Medulla oblongata (tissue), 1 donor: ENCODE measurements around the gene CDKAL1.

Experiments
- DNase-seq: peaks from one replicate; pipeline ENCODE4 v3.0.0-alpha.2; 2015; ENCODE audit errors: extremely low spot score

The CDKAL1 gene

DNA sequence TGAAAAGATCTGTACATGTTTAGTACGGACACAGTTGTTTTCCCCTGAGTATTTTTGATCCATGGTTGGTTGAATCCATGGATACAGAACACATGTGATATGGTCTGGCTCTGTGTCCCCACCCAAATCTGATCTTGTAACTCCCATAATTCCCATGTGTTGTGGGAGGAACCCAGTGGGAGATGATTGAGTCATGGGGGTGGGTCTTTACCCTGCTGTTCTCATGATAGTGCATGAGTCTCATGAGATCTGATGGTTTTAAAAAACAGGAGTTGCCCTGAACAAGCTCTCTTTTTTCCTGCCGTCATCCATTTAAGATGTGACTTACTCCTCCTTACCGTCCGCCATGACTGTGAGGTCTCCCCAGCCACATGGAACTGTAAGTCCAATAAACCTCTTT, 139.2 kb downstream of the CDKAL1 start:
- no peak for DNase-seq

DNA sequence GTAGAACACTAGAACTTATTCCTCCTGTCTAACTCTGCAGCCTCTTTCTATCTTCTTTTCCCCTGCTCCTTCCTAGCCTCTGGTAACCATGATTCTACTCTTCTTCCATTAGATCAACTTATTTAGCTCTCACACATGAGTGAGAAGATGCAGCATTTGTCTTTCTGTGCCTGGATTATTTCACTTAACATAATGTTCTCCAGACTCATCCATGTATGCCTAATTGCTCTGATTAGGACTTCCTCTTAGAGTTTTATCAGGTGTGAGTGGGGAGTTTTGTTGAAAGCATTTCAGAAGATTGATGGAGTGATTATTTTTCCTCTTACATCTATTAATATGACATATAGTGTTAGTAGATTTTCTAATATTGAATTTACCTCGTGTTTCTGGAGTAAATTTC, 140.4 kb downstream of the CDKAL1 start:
- no peak for DNase-seq

DNA sequence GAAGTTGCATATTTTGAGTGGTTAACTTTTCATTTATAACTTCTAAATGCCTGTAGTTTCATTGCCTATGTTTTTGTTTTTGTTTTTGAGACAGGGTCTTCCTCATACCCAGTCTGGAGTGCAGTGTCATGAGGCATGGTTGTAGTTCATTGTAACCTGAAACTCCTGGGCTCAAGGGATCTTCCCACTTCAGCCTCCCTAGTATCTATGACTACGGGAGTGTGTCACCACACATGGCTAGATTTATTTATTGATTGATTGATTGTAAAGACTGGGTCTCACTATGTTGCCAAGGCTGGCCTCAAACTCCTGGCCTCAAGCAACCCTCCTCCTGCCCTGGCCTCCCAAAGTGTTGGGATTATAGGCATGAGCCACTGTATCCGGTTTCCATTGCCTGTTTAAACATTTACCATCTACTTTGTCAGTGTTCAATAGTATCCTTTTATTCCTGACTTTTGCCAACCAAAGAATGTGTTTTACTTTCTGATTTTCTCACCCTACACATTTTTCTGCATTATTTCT, 144.6 kb downstream of the CDKAL1 start:
- no peak for DNase-seq

DNA sequence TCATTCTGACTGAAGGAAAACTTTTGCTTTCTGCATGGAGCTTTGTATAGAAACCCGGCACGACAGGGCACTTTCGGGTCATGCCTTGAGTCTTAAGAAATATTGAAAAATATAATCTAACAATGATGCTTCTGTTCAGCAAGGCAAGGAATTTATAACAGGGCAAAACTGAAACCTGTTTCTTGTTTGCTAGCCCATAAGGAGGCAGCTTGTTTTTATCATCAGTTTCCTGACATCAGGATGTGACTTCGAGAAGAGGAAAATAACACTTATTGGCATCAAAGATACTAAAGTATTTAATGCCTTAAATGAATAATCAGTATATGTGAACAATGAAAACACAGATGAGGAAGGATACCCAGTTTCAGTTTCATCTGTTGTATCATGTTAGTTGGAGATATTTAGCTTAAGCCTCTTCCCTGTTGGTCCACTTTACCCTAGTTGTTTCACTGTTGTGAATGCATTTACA, 146.5 kb downstream of the CDKAL1 start:
- no peak for DNase-seq

DNA sequence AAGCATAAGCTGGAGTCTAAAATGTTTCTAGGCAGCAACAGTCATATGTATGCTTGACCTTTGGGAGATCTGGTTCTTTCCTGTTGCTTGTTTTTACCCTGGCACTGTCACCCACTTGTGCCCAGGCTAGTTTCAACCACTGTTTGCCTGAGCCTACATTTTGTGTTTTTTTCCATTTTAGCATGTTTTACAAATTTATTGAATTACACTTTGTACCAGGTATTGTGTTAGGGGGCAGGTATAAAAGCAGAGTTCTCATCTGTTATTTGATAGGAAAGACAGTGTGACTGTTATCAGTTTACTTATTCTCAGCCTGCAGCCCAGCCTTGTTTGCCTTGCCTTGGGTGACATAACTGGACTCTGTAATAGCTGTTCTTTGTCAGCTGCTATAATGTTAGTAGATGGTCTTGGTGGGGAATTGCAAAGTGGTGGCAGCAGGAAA, 147.0 kb downstream of the CDKAL1 start:
- no peak for DNase-seq

DNA sequence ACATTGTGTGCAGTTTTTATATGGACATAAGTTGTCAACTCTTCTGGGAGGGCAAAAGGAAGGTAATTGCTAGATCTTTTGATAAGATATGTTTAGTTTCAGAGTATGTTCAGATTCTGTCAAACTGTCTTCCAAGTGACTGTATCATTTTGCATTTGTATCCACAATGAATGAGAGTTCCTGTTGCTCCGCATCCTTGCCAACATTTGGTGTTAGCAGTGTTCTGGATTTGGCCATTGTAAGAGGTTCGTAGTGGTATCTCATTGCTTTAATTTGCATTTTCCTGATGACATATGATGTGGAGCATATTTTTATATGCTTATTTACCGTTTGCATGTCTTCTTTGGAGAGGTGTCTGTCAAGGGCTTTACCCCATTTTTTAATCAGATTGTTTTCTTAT, 150.2 kb downstream of the CDKAL1 start:
- no peak for DNase-seq

DNA sequence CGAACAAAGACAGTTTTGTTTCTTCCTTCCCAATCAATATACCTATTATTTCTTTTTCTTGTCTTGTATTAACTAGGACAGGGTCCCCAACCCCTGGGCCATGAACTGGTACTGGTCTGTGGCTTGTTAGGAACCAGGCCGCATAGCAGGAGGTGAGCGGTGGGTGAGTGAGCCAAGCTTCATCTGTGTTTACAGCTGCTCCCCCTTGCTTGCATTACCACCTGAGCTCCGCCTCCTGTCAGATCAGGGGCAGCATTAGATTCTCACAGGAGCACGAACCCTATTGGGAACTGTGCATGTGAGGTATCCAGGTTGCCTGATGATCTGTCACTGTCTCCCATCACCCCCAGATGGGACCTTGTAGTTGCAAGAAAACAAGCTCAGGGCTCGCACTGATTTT, 151.9 kb downstream of the CDKAL1 start:
- no peak for DNase-seq

DNA sequence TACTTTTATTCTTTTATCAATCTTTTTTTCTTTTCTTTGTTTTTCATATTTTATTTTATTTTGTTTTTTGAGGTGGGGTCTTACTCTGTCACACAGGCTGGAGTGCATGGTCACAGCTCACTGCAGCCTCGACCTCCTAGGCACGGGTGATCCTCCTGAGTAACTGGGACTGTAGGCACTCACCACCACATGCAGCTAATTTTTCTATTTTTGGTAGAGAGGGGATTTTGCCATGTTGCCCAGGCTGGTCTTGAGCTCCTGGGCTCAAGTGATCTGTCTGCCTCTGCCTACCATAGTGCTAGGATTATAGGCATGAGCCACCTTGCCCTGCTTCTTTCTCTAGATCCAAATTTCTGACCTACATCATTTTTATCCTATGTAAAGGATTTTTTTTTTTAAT, 153.2 kb downstream of the CDKAL1 start:
- DNase-seq, result no peak

DNA sequence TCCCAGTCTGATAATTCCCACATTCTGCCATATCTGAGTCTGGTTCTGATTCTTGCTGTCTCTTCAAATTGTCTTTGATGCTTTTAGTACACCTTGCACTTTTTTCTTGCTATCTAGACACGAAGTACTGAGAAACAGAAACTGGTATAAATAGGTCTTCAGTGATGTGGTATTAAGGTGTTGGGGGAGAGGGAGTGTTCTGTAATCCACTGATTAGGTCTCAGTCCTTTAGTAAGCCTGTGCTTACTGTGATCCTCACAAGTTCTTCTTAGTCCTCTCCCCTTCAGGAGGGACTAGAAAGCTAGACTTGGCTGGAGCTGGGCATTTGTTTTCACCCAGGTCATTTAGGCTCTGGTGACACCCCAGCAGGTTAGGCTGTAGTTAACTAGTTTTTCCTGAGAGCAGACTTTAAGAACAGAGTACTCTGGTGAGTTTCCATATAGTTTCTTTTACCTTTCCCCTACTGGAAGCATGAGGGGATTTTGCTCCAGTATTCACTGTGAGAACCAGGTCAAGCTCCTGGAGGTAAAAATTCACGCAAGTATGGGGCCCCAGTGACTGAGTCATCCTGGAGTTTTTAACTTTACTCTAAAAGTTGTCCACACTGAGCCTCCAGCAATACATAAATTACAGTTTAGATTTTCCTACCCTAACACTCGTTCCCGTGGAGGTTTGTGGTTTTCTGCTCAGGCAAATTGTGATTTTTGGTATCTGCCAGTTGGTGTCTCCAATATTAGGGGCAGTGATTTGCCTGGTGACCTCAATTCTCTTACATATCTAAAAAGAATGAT, 154.6 kb downstream of the CDKAL1 start:
- DNase-seq, result no peak

DNA sequence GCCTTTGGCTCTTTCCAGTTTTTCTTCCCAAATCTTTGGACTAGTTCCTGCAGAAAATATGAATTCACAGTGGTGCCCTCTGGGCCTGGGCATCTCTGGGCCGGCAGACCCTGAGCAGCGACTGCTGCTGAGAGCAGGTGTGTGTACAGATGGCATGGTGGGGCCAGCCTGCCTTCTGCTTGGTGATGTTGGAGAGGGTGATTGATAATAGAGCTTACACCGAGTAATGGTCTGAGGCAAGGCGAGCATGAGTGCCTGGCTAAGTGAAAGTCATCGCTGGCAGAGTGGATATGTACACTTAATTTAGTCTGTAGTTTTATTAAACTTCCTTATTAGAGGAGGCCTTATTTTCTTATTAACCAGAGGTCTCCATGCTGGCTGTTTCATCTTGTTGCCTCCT, 156.9 kb downstream of the CDKAL1 start:
- no peak for DNase-seq

DNA sequence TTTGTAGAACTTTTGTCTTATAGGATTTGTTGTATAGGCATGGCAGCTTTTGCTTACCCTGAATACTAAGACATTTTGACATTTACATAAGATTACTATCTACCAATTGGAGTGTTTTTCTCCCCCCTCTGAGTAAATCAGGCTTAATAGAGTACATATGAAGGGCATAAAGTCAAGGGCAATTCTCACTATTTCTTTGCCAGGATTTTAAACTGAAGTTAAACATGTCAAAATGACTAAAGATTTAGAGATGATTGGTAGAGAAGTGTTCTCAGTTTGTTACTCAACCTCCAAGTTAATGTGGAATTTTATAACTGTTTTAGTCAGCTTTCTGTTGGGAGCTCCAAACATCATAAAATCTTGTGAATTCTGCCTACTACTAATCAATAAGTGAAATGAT, 157.8 kb downstream of the CDKAL1 start:
- no peak for DNase-seq

DNA sequence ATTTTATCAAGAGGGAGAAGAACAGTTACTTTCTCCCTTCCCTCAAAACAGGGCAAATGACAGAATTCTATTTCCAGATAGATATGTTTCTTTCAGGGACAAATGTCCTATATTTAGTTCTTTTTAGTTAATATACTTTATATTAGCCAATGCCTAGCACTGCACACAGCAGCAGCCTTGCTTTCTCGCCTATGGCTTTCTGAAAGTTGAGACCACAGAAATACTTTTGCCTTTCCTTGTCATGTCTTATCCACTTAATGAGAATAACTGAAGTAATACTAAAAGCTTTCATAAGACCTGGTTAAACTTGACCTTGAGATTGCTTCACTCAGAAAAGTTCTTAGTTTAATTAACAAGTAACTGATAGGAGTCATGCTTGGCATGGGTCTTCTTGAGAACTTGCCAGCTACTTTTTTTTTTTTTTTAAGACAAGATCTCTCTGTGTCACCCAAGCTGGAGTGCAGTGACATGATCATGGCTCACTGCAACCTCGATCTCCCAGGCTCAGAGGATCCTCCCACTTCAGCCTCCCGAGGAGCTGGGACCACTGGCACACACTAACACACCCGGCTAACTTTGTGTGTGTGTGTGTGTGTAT, 159.3 kb downstream of the CDKAL1 start:
- DNase-seq, result no peak

DNA sequence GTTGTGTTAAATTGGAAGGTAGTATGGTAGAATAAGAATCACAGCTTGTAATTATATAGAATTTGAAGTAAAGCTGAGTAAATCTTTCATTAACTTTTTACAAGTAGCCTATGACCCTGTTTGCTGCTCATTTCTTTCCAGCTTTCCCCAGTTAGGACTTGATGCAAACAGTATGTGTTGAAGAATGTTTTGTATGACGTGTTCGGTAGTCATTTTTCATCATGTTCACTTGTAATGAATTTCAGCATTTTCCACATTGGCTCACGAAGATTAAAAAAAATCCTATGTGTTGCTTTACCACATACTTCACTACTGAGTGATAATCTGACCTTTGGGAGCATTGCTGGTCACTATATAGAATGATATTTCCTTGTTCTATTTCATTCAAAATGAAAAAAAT, 162.4 kb downstream of the CDKAL1 start:
- DNase-seq, result no peak

DNA sequence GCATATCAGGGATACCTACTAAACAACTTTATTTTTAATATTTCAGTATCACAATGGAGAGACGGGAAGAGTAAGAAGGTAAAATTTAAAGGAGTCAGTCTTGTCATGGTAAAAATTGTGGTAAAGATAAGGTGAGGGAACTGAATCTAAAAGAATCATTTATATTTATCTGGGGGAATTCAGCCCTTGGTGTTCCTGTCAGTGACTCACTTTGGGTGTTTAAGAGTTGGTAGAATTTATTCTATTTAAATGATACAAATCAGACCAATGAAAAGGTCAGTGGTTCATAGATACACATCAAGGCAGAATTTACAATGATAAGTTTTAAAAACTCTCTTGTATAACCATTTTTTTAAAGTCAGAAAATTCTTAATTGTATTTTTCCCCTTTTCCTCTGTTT, 164.4 kb downstream of the CDKAL1 start:
- no peak for DNase-seq

DNA sequence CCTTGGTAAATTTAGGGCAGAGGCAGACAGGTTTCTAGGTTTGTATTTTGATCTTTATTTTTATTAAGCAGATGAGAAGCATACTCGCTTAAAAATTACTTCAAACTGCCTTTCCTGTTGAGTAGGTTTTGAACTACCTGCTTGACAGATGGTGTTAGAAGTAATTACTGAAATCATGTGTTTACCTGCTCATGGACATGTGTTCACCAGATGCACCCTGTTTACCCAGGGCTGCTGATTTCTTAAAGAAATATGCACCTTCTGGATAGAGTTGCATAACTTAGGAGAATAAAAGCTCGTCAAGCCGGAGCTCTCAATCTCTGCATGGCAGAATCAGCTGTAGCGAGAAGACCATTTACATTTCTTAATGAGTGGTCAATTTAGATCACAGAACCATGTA, 165.1 kb downstream of the CDKAL1 start:
- no peak for DNase-seq

DNA sequence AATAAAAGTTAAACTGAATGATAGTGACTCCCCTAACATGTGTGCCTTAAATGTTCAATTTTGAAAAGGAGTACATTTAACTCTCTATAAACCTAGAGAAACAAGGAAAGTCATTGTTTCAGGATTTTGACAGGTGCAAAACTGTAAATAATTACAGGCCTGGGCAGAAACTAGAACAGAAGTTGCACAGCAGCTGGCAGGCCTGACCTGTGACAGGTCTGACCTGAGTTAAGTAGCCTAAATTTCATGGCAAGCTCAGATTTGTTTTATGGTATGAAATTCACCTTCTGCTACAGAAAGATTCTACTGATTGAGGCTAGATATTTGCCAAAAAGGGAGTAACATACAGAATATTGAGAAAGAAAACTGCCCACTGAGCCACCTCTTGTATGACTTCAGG, 166.1 kb downstream of the CDKAL1 start:
- DNase-seq, result no peak

DNA sequence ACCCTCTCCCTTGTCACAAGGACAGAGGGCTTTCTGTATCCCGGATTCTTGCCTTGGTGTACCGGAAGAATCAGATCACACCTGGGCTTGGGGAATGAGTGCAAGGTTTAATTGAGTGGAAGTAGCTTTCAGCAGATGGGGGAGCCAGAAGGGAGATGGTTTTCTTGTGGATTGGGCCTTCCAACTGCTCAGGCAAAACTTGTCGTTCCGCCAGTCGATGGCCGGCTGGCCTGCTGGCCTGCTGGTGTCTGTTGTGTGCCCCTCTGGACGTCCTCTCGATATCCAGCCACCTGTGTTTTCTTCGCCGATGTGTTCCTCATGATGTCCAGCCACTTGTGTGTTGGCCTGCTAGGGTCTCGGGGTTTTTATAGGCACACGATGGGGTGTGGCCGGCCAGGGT, 168.1 kb downstream of the CDKAL1 start:
- DNase-seq, result no peak

DNA sequence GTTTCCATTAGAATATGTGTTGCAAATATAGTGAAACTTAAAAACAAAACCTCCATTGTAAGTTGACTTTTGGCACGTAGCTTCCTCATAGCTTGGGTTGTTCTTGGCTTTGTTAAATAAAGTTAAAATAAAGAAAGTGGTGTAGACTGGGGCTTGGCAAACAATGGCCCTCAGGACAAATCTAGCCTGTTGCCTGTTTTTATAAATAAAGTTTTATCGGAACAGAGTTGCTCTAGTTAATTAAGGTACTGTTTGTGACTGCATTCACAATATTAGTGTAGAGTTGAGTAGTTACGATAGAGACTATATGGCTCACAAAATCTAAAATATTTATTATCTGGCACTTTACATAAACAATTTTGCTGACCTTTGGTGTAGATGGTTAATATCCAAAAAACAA, 168.8 kb downstream of the CDKAL1 start:
- DNase-seq, result no peak

DNA sequence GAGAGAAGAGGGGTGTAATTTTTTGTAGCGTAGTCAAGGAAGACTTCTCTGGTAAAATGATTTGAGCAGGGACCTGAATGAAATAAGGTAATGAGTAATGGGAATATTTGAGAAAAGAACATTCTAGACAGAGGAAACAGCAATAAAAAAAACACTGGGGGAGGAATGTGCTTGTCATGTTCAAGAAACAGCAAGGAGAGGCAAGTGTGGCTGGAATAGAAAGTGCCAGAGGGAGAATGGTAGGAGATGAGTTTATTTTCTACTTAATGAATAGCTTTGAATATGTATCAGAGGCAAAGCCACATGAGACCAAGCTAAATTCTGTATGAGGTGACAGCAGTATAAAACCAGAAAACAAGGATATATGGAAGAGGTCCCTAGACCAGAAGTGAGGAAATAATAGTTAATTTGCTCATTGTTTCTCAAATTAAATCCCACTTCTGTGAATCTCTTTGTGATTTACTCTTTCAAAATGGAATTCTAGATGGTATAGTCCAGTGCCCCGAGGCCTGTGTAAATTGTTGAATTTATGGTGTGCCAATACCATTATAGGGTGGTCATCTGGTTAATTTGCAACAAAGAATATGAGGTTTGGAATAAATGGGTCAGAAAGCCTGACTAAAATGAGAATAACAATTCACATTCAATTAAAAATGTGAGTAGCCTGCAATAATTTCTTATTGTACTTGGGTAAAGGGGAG, 170.2 kb downstream of the CDKAL1 start:
- no peak for DNase-seq

DNA sequence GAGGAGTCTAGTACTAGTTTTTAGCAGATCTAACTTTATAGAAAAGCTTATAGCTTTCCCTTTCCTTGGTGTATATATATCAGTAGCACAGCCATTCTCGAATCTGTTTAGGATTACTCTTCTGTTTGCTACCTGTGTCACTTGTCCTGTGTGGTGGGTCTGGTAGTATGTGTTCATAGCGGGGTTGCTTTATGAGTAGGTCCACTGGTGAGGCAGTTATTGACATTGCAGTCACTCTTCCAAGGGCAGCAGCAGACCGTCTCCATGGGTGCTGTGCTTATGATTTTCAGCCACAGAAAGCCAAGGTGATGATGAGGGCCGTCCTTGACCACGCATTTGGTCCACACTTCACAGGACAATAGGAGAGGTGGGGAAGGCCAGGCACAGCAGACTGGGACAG, 171.5 kb downstream of the CDKAL1 start:
- DNase-seq, result no peak

DNA sequence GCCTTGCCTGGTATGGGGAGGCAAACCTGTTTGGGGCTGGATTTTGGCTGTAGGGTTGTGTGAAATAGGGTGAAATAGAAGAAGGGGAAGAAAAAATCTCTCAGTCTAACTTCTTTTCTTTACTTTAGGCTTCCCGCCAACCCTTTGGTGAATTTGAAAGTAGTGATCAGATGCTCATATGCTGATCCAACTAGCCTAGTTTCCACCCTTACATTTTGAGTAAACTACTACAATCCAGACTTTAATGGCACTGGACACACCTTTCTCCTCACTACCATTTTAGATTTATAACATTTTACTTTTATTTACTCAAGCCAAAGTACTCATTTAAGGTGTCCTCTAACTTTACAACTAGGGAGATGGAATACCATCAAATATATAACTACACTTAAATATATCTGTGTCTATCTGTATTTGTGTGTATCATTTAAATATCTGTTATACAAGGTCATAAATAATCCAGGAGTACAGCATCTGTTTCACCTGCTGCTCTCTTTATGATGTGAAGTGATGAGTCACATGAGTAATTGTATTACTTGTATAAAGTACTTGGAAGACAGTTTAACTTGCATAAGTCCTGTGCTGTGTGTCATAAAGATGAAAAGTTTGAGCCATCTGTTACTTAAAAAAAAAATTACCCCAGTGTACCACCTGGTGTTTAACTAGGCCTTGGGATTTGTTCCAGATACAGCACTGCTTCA, 172.1 kb downstream of the CDKAL1 start:
- no peak for DNase-seq

DNA sequence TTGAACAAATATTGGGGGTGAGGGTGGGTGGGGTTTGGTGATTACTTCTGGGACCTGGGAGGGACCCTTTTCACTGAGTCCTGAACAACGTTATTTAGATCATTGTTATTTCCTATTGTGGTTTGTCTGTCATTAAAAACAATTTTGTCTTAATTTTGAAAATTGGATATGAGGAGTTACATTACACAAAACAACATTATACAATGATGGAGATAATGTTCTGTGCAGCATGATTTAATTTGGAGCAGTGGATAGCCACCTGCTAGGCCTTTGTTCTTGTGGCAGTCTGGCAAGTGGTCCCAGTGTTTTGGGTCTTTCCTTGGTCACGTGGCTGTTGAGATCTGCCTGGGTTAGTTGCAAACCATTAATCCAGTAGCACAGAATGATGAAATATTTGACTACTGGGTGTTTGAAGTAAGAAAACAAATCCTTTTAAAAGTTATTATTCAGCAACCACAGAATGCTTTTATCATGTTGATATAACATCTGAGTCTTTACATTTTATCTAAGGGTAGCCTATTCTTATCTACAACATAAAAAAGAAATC, 172.8 kb downstream of the CDKAL1 start:
- no peak for DNase-seq
